Erythroblast (primary cell): ENCODE measurements around the gene GRIK1.

Source experiments
- GATA1 ChIP-seq: IDR thresholded peaks from 2 replicates; pipeline ENCODE4 v1.6.1; 2011; ENCODE audit warnings: low read depth, mild to moderate bottlenecking, control low read depth, low read length, moderate library complexity
- POLR2A ChIP-seq: IDR thresholded peaks from 2 replicates; pipeline ENCODE4 v1.6.1; 2011; ENCODE audit warnings: mild to moderate bottlenecking, low read length

GRCh38 chr21:29624776-29625175 lies 315.0 kb downstream of the GRIK1 start:
- TF ChIP-seq POLR2A = no peak
- no peak for TF ChIP-seq GATA1
